ENCODE data around the gene LRRC8B.

DNA sequence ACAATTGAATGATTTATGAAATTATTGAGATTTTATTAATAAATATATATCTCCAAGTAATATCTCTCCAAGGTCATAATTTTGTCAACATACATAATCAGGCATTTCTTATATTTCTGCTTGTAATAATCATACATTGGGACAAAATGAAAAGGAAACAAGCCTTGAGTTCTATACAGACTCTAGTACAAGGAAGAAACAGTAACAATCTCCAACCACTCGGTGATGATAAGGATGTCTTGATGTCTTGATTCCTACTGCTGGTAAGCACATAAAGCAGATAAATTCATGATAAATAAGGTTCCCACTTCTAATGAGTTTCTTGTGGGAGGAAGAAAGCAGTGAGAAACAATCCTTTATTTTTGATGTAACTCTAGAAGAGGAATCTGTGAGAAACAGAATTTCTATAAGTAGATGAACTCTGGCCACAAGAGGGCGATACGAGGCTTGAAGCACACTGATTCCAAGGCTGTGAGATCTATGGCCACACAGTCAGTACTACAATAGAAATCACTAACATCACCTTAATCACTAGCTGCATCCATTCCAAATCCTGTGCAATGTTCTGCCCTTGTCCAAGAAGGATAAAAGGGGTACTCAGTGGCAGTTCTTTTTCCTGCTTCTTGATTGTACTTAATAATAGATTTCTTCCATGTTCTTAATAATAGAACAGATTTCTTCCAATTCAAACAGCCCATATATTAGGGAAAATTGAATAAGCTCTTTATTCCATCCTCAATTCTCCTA lies 41.4 kb upstream of the LRRC8B start:
- TF ChIP-seq, protein P1, sequence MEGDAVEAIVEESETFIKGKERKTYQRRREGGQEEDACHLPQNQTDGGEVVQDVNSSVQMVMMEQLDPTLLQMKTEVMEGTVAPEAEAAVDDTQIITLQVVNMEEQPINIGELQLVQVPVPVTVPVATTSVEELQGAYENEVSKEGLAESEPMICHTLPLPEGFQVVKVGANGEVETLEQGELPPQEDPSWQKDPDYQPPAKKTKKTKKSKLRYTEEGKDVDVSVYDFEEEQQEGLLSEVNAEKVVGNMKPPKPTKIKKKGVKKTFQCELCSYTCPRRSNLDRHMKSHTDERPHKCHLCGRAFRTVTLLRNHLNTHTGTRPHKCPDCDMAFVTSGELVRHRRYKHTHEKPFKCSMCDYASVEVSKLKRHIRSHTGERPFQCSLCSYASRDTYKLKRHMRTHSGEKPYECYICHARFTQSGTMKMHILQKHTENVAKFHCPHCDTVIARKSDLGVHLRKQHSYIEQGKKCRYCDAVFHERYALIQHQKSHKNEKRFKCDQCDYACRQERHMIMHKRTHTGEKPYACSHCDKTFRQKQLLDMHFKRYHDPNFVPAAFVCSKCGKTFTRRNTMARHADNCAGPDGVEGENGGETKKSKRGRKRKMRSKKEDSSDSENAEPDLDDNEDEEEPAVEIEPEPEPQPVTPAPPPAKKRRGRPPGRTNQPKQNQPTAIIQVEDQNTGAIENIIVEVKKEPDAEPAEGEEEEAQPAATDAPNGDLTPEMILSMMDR (IDR thresholded peaks at IDR 0.05) = peak; percentile 54 to 74 (median 72)
- TF ChIP-seq POLR2AphosphoS5 (IDR thresholded peaks at IDR 0.05) (no peak), POLR2A (IDR thresholded peaks at IDR 0.05) (no peak)
